Activated CD8-positive, alpha-beta memory T cell treated with anti-CD3 and anti-CD28 coated beads, Interleukin-2, amount 10 ng/mL, durations not matched to agents 7 days and 5 days (primary cell): ENCODE data around the gene TRABD. TPM values are rescaled to one million over a fixed set of nuclear protein-coding genes. Genes with fewer than 3 reads are reported as not detected.
"Not testable (repeated sequence)": the region's sequence is repeated elsewhere in the genome, so short reads cannot be mapped to it uniquely, and the experiment has no call there.

Experiments used
- ATAC-seq: fragments of 150-1000 bp; cut with Tn5 transposase; one replicate; pipeline ENCODE4 v1.10.0; 2021; ENCODE audit warnings: moderate library complexity
- CTCF ChIA-PET: fragments of 350-600 bp; sonication (Branson Sonifier 250); formaldehyde crosslinking; loops from one replicate; lab custom pipeline; 2021; ENCODE audit warnings: antibody characterized with exemption; lab: Charles Lee
- DNase-seq: peaks from one replicate; pipeline ENCODE4 v3.0.0-alpha.2; 2020
- H3K27ac Mint-ChIP-seq: one replicate; pipeline ENCODE4 v1.8.0; 2021; ENCODE audit warnings: mild to moderate bottlenecking, mixed read lengths
- H3K27me3 Mint-ChIP-seq: one replicate; pipeline ENCODE4 v1.8.0; 2021; ENCODE audit warnings: mixed read lengths
- H3K36me3 Mint-ChIP-seq: one replicate; pipeline ENCODE4 v1.8.0; 2021; ENCODE audit warnings: mild to moderate bottlenecking, mixed read lengths
- H3K4me1 Mint-ChIP-seq: one replicate; pipeline ENCODE4 v1.8.0; 2021; ENCODE audit warnings: mixed read lengths
- H3K4me3 Mint-ChIP-seq: one replicate; pipeline ENCODE4 v1.8.0; 2021; ENCODE audit warnings: mild to moderate bottlenecking, moderate library complexity, mixed read lengths
- H3K9me3 Mint-ChIP-seq: one replicate; pipeline ENCODE4 v1.8.0; 2022; ENCODE audit warnings: low read depth, mixed read lengths
- total RNA-seq, 2 experiments: library from RNA; stranded (reverse); gene quantifications; one replicate each; pipeline ENCODE4 v1.2.3, GENCODE V29; 2021

TRABD gene
- total RNA-seq, 2 experiments from 2014 or later = 141 to 177 TPM

DNA sequence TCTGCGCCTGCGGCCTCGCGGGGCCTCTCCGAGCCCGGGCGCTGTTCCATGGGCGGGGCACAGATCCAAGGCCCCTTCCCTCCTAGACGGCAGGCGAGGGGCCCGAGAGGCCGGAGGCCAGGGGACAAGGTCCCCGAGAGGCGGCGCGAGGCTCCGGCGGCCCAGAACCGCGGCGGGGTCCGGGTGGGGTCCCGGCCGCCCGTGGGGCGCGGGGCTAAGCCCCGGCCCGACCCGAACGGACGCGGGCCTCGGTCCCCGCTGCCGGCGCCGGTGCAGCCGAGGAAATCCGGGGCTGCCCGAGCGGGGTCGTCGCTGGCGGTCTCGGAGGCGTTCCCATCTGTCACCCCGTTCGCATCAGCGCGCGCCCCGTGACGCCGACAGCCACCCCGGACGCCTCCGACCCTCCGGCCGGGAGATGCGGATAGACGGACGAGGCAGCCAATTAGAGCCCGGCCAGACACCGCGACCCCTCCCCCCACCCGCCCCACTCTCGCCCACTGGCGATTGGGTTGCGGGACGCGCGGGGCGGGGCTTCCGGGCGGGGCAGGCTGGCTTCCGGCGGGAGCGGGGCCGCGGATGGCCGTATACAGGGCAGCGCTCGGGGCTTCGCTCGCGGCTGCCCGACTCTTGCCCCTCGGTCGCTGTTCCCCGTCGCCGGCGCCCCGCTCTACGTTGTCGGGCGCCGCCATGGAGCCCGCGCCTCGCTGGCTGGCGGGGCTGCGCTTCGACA, 14.9 kb downstream of the TRABD start, which contains the start of gene SELENOO:
Gene SELENOO (plus strand): TSS at position 551 of the 730 bp plus-strand sequence. CDS start 26 bp downstream, at position 577.
- no peaks in the 10 kb centered on the region for H3K9me3 Mint-ChIP-seq
- H3K4me1 Mint-ChIP-seq = peaks cover 28% of the 10 kb centered on the region
- peaks cover 18% of the 10 kb centered on the region for H3K36me3 Mint-ChIP-seq
- H3K4me3 Mint-ChIP-seq = peak within 1 kb of the TSS; percentile 80
- CTCF ChIA-PET = interaction anchor here (0.9 to 2.0 kb wide), 2 partner anchors 10 kb away, joined by 3 to 15 read pairs; no protein-coding TSS in a partner anchor
- peak within 1 kb of the TSS; percentile 55 for H3K27ac Mint-ChIP-seq
- ATAC-seq = peak; percentile 91
- H3K27me3 Mint-ChIP-seq = no peaks in the 10 kb centered on the region
- DNase-seq = peak; percentile 93

DNA sequence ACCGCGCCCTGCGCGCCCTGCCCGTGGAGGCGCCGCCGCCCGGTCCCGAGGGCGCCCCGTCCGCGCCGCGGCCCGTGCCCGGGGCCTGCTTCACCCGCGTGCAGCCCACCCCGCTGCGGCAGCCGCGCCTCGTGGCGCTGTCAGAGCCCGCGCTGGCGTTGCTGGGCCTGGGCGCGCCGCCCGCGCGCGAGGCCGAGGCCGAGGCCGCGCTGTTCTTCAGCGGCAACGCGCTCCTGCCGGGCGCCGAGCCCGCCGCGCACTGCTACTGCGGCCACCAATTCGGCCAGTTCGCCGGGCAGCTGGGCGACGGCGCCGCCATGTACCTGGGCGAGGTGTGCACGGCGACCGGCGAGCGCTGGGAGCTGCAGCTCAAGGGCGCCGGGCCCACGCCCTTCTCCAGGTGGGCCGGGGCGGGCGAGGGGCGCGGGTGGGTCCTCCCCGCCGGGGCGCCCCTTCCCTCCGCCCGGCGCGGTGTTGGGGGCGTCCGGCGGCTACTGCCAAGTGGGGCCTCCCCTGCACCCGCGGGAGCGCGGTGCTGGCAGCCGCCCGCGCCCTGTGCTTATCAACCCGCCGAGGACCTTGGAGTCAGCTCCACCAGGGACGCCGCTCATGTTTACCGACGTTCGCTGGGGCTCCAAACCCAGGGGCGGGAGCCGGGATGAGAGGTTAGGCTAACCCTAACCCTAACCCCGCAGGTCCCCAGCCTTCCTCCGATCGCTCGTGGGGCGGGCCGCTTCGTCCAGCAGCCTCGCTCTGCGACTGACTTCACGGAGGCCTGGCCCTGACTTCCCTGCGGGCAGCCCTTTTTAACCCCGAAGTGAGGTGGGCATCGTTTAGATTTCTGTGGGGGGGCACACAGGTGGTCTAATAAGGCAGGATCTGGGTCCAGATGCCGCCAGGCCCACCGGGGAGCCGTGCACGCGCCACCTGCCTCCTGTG, 15.7 kb downstream of the TRABD start:
- CTCF ChIA-PET = interaction anchor here (0.9 to 2.0 kb wide), 4 partner anchors 9 to 116 kb away, joined by 3 to 15 read pairs (median 4); partner anchors contain the start of gene MLC1
- Mint-ChIP-seq H3K36me3 (peaks cover 18% of the 10 kb centered on the region), H3K9me3 (no peaks in the 10 kb centered on the region), H3K27me3 (no peaks in the 10 kb centered on the region), H3K27ac (peak overlapping the region; percentile 55), H3K4me3 (peak overlapping the region; percentile 80), H3K4me1 (peaks cover 28% of the 10 kb centered on the region)
- ATAC-seq (peak; percentile 31), DNase-seq (no peak)

GRCh38 chr22:50202130-50202666, 16.5 kb downstream of the TRABD start:
- Mint-ChIP-seq H3K27ac (peak overlapping the region; percentile 55), H3K27me3 (no peaks in the 10 kb centered on the region), H3K4me1 (peaks cover 28% of the 10 kb centered on the region), H3K36me3 (peaks cover 18% of the 10 kb centered on the region), H3K9me3 (no peaks in the 10 kb centered on the region), H3K4me3 (peak overlapping the region; percentile 80)
- ATAC-seq (no peak), DNase-seq (no peak)
- CTCF ChIA-PET = interaction anchor here (1.0 to 2.0 kb wide), 3 partner anchors 12 to 117 kb away, joined by 3 to 15 read pairs (median 6); partner anchors contain the start of gene MLC1

DNA sequence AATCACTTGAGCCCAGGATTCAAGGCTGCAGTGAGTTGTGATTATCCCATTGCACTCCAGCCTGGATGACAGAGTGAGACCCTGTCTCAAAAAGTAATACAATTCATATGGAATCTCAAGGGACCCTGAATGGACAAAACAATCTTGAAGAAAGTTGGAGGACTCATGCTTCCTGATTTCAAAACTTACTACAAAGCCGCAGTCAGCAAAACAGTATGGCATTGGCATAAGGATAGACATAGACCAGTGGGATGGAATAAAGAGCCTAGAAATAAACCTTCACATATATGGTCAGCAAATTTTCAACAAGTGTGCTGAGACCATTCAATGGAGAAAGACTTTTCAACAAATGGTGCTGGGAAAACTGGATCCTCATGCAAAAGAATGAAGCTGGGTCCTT, 17.6 kb downstream of the TRABD start:
- Mint-ChIP-seq H3K27me3 (no peaks in the 10 kb centered on the region), H3K4me3 (no peak overlapping the region), H3K4me1 (peaks cover 32% of the 10 kb centered on the region), H3K36me3 (peaks cover 18% of the 10 kb centered on the region), H3K9me3 (no peaks in the 10 kb centered on the region), H3K27ac (no peak overlapping the region)
- DNase-seq = no peak
- no peak for ATAC-seq
- CTCF ChIA-PET = interaction anchor here (1.0 kb wide), 1 partner anchor 12 kb away, joined by 4 read pairs; no protein-coding TSS in a partner anchor

- peaks cover 32% of the 10 kb centered on the region for H3K4me1 Mint-ChIP-seq
- ATAC-seq (no peak), DNase-seq (no peak)
- H3K27me3 Mint-ChIP-seq = no peaks in the 10 kb centered on the region
- CTCF ChIA-PET = interaction anchor here (1.0 to 5.6 kb wide), 2 partner anchors 14 to 55 kb away, joined by 4 to 45 read pairs; no protein-coding TSS in a partner anchor
- H3K36me3 Mint-ChIP-seq = peaks cover 16% of the 10 kb centered on the region
- peak overlapping the region; percentile 20 for H3K27ac Mint-ChIP-seq
- no peak overlapping the region for H3K4me3 Mint-ChIP-seq
- no peaks in the 10 kb centered on the region for H3K9me3 Mint-ChIP-seq
Measured at GRCh38 chr22:50204571-50204970, 18.9 kb downstream of the TRABD start.

GRCh38 chr22:50204998-50205397, 19.3 kb downstream of the TRABD start:
- peaks cover 32% of the 10 kb centered on the region for H3K4me1 Mint-ChIP-seq
- not testable (repeated sequence) for H3K9me3 Mint-ChIP-seq

GRCh38 chr22:50205781-50206569, 20.3 kb downstream of the TRABD start:
- Mint-ChIP-seq H3K4me3 (no peak overlapping the region), H3K9me3 (no peaks in the 10 kb centered on the region), H3K27me3 (no peaks in the 10 kb centered on the region), H3K36me3 (peaks cover 19% of the 10 kb centered on the region), H3K4me1 (peaks cover 32% of the 10 kb centered on the region), H3K27ac (no peak overlapping the region)
- no peak for DNase-seq
- CTCF ChIA-PET = interaction anchor here (2.0 to 5.6 kb wide), 2 partner anchors 36 to 56 kb away, joined by 4 to 45 read pairs; no protein-coding TSS in a partner anchor
- ATAC-seq = no peak

More at GRCh38 chr22:50204998-50205397, 19.3 kb downstream of the TRABD start:
- ATAC-seq, H3K4me3 Mint-ChIP-seq, DNase-seq, H3K27me3 Mint-ChIP-seq: not testable (repeated sequence)
- CTCF ChIA-PET = interaction anchor here (5.6 kb wide), 1 partner anchor 55 kb away, joined by 45 read pairs; no protein-coding TSS in a partner anchor
- Mint-ChIP-seq H3K27ac (peak overlapping the region; percentile 20), H3K36me3 (peaks cover 19% of the 10 kb centered on the region)

GRCh38 chr22:50206599-50206998, 20.9 kb downstream of the TRABD start:
- Mint-ChIP-seq H3K4me1 (peaks cover 32% of the 10 kb centered on the region), H3K4me3 (no peak overlapping the region), H3K9me3 (no peaks in the 10 kb centered on the region), H3K27me3 (no peaks in the 10 kb centered on the region), H3K36me3 (peaks cover 19% of the 10 kb centered on the region), H3K27ac (no peak overlapping the region)
- CTCF ChIA-PET = interaction anchor here (2.0 to 5.6 kb wide), 2 partner anchors 36 to 57 kb away, joined by 4 to 45 read pairs; no protein-coding TSS in a partner anchor
- DNase-seq (no peak), ATAC-seq (no peak)

DNA sequence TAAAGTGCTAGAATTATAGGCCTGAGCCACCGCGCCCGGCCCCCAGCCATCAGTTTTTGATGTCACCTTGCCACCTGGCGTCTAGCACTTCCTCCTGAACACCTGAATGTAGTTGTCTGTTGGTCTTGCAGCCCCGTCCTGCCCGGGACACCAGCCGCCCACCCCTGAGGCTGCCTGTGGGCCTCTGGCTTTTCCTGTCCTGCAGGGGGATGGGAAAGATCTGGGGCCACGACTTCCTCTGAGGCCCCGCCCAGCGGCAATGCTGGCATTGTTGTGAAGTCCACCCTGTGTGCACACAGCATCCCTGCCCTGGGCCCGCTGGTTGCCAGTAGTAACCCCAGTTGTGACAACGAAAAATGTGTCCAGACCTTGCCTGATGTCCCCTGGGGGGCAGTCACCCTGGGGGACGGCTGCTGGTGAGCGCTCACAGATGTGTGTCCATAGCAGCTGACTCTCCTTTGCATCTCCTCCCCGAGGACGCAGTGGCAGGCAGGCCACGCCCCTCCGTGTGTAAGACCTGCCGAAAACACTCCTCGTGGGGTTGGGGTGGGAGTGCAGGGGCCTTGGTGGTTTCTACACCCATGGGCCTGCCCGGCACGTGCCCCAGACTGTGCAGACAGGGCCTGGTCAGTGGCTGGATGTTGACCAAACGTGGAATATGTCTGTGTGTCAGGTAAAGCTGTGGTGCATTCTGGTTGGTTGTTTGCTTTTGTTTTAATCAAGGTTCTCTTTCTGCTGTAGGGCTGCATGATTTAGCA, 21.8 kb downstream of the TRABD start:
- Mint-ChIP-seq H3K27me3 (no peaks in the 10 kb centered on the region), H3K9me3 (no peaks in the 10 kb centered on the region), H3K4me1 (peaks cover 25% of the 10 kb centered on the region), H3K36me3 (peaks cover 22% of the 10 kb centered on the region), H3K27ac (peak overlapping the region; percentile 15), H3K4me3 (no peak overlapping the region)
- ATAC-seq (no peak), DNase-seq (no peak)
- CTCF ChIA-PET = interaction anchor here (1.2 to 5.6 kb wide), 4 partner anchors 17 to 58 kb away, joined by 3 to 45 read pairs (median 7); no protein-coding TSS in a partner anchor

DNA sequence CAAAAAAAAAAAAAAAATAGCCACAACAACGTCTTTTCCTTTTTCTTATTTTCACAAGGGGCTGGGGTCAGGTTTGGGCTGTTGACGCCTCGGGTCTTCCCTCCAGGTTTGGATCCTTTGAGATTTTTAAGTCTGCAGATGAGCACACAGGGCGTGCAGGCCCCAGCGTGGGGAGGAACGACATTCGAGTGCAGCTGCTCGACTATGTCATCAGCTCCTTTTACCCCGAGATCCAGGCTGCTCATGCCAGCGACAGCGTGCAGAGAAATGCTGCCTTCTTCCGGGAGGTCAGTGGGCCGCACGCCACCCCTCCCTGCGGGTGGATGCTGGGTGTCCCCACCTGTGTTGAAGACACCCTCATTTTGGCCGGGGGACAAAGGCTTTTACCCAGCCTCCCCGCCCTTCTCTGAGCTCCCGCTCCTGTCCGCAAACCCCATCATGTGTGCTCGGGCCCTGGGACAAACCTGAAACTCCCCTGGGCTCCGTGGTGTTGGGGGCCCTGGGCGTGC, 22.8 kb downstream of the TRABD start:
- no peaks in the 10 kb centered on the region for H3K9me3 Mint-ChIP-seq
- no peaks in the 10 kb centered on the region for H3K27me3 Mint-ChIP-seq
- CTCF ChIA-PET = interaction anchor here (0.9 to 5.6 kb wide), 6 partner anchors 17 to 59 kb away, joined by 3 to 45 read pairs (median 3); no protein-coding TSS in a partner anchor
- no peak overlapping the region for H3K27ac Mint-ChIP-seq
- H3K4me1 Mint-ChIP-seq = peaks cover 19% of the 10 kb centered on the region
- no peak for ATAC-seq
- no peak for DNase-seq
- H3K4me3 Mint-ChIP-seq = no peak overlapping the region
- H3K36me3 Mint-ChIP-seq = peaks cover 23% of the 10 kb centered on the region
